Dermis blood vessel endothelial cell (primary cell): ENCODE measurements around the gene MYO1E. TPM values are rescaled to one million over a fixed set of nuclear protein-coding genes. Genes with fewer than 3 reads are reported as not detected.

ENCODE experiments used
- DNase-seq: peaks from one replicate; pipeline ENCODE4 v3.0.0; 2010
- total RNA-seq: library from RNA; depleted of rRNA; stranded (reverse); fragments of >200 nt; gene quantifications from 2 replicates; pipeline ENCODE4 v1.2.3, GENCODE V29; 2014

The MYO1E gene
- total RNA-seq, 1 donor from 2014 or later = 226 TPM

- DNase-seq = no peak
Measured at GRCh38 chr15:59120937-59121336, 251.7 kb downstream of the MYO1E start.

- DNase-seq = no peak
Measured at GRCh38 chr15:59119625-59120024, 253.0 kb downstream of the MYO1E start.

- no peak for DNase-seq
Measured at GRCh38 chr15:59116771-59117170, 255.9 kb downstream of the MYO1E start.

GRCh38 chr15:59116141-59116540, 256.5 kb downstream of the MYO1E start:
- DNase-seq = no peak

- DNase-seq = no peak
Measured at GRCh38 chr15:59115047-59115446, 257.6 kb downstream of the MYO1E start.

DNA sequence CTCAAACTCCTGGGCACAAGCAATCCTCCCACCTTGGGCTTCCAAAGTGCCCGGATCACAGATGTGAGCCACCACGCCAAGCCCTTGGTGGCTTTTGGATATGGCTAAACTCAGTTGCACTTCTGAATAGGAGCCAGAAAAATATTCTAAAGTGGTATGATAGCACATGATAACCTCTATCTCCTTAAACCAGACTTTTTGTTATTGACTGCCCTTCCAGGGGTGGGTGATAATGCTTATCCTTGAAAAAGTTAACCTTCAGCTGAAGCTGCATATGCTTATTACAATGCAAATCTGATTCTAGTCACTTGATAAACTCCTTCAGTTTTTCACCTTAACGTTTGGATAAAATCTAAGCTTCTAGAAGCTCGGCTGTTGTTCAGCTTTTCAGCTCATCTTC, 261.4 kb downstream of the MYO1E start:
- DNase-seq = no peak

DNA sequence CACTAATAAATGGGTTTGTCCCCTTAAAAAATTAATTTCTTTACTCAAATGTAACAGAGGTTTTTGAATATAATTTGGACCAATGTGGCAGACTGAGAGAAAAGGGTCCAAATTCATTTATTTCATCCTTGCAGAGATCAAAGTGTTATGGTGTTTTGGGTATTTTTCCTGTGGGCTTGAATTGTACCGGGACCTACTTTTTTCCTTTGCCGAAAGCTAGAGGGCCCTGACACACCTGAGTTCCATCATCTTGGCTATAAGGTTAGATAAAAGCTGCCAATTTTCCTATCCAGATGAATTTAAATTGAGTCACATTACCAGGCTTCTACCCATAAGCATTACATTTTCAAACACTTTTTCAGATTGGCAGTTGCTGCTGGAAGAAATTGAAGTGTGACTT, 266.8 kb downstream of the MYO1E start:
- no peak for DNase-seq

GRCh38 chr15:59104912-59105732, 267.5 kb downstream of the MYO1E start, which contains the start of gene CCNB2:
Gene CCNB2 (plus strand): TSS chr15:59105146. CDS start chr15:59105269, 123 bp downstream.
- DNase-seq = peak; percentile 96

- no peak for DNase-seq
Measured at GRCh38 chr15:59104602-59104911, 268.1 kb downstream of the MYO1E start.

GRCh38 chr15:59099162-59099685, 273.4 kb downstream of the MYO1E start:
- DNase-seq = no peak

- DNase-seq = no peak
Measured at GRCh38 chr15:59096429-59096828, 276.2 kb downstream of the MYO1E start.

DNA sequence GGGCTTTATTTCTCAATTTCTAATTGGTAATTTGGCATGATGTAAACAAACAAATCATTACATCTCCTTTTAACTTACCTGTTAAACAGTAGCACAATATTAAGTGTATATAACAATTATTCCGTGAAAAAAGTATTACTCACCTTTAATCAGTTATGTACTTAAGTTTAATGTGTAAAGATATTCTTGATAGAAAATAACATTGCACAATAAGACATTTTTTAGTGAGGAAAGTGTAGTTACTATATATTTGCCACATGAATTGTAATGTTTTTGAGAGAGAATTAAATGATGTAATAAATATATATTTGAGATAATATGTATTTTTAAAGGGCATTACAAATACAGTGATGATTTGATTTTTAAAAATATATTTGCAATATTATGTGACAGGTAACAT, 278.6 kb downstream of the MYO1E start:
- DNase-seq = no peak

- no peak for DNase-seq
Measured at GRCh38 chr15:59087731-59088130, 284.9 kb downstream of the MYO1E start.

Other genes starting within 250 kb of the MYO1E start
- not detected in 2 replicates for gene LDHAL6B, start 166.0 kb downstream of the MYO1E start, total RNA-seq
- 0.47 TPM in 1 of 2 replicates, not detected in the other for gene FAM81A, start 65.3 kb upstream of the MYO1E start, total RNA-seq
- 0.17 TPM in 1 of 2 replicates, not detected in the other for gene GCNT3, start 238.9 kb upstream of the MYO1E start, total RNA-seq